ENCODE data around the gene SLC35F1.

SLC35F1 gene

GRCh38 chr6:117928833-117929232, 21.8 kb downstream of the SLC35F1 start:
- no peak for ATAC-seq
- TF ChIP-seq ZFP30 (CRISPR knock-in tag; IDR thresholded peaks at IDR 0.05) = no peak
- TF ChIP-seq TCF4 (CRISPR knock-in tag; IDR thresholded peaks at IDR 0.05; ENCODE audit: borderline replicate concordance) = no peak
- no peak for TF ChIP-seq ESRRG (CRISPR knock-in tag; IDR thresholded peaks at IDR 0.05)
- TF ChIP-seq POU6F1 (CRISPR knock-in tag; IDR thresholded peaks at IDR 0.05; ENCODE audit: borderline replicate concordance, low read depth) = no peak
- no peak for TF ChIP-seq TOX (CRISPR knock-in tag; IDR thresholded peaks at IDR 0.05; ENCODE audit: borderline replicate concordance)
- no peak for TF ChIP-seq GLIS3 (CRISPR knock-in tag; IDR thresholded peaks at IDR 0.05)
- TF ChIP-seq CSDC2 (CRISPR knock-in tag; IDR thresholded peaks at IDR 0.05) = no peak

- ATAC-seq = no peak
- no peak for TF ChIP-seq OSR1 (CRISPR knock-in tag; IDR thresholded peaks at IDR 0.05)
- no peak for TF ChIP-seq TOX (CRISPR knock-in tag; IDR thresholded peaks at IDR 0.05; ENCODE audit: borderline replicate concordance)
- no peak for TF ChIP-seq GLIS3 (CRISPR knock-in tag; IDR thresholded peaks at IDR 0.05)
- no peak for TF ChIP-seq ESRRG (CRISPR knock-in tag; IDR thresholded peaks at IDR 0.05)
- TF ChIP-seq TSHZ2 (CRISPR knock-in tag; IDR thresholded peaks at IDR 0.05) = no peak
- TF ChIP-seq ZC3H10 (CRISPR knock-in tag; IDR thresholded peaks at IDR 0.05) = no peak
- TF ChIP-seq POU6F1 (CRISPR knock-in tag; IDR thresholded peaks at IDR 0.05; ENCODE audit: borderline replicate concordance, low read depth) = no peak
- no peak for TF ChIP-seq BACH2 (CRISPR knock-in tag; IDR thresholded peaks at IDR 0.05; ENCODE audit: borderline replicate concordance)
- no peak for TF ChIP-seq ZNF70 (CRISPR knock-in tag; IDR thresholded peaks at IDR 0.05)
- TF ChIP-seq PATZ1 (CRISPR knock-in tag; IDR thresholded peaks at IDR 0.05; ENCODE audit: borderline replicate concordance) = no peak
- no peak for TF ChIP-seq ZNF565 (CRISPR knock-in tag; conservative IDR thresholded peaks at IDR 0.05; ENCODE audit: low read depth)
- TF ChIP-seq CSRNP3 (CRISPR knock-in tag; IDR thresholded peaks at IDR 0.05) = no peak
- no peak for TF ChIP-seq ZFP30 (CRISPR knock-in tag; IDR thresholded peaks at IDR 0.05)
- no peak for TF ChIP-seq CSDC2 (CRISPR knock-in tag; IDR thresholded peaks at IDR 0.05)
- no peak for TF ChIP-seq ZFP3 (CRISPR knock-in tag; IDR thresholded peaks at IDR 0.05)
- TF ChIP-seq SNAI2 (CRISPR knock-in tag; IDR thresholded peaks at IDR 0.05) = no peak
- no peak for TF ChIP-seq ISL1 (CRISPR knock-in tag; IDR thresholded peaks at IDR 0.05)
- no peak for TF ChIP-seq TCF4 (CRISPR knock-in tag; IDR thresholded peaks at IDR 0.05; ENCODE audit: borderline replicate concordance)
- TF ChIP-seq CREB5 (CRISPR knock-in tag; IDR thresholded peaks at IDR 0.05; ENCODE audit: low read depth) = no peak
These were observed 22.4 kb downstream of the SLC35F1 start for GRCh38 chr6:117929501-117929900.

- no peak for ATAC-seq
- TF ChIP-seq PATZ1 (CRISPR knock-in tag; IDR thresholded peaks at IDR 0.05; ENCODE audit: borderline replicate concordance) (no peak), ISL1 (CRISPR knock-in tag; IDR thresholded peaks at IDR 0.05) (no peak), CREB5 (CRISPR knock-in tag; IDR thresholded peaks at IDR 0.05; ENCODE audit: low read depth) (no peak), ZNF565 (CRISPR knock-in tag; conservative IDR thresholded peaks at IDR 0.05; ENCODE audit: low read depth) (no peak), ZC3H10 (CRISPR knock-in tag; IDR thresholded peaks at IDR 0.05) (no peak), ZFP30 (CRISPR knock-in tag; IDR thresholded peaks at IDR 0.05) (no peak), ZFP3 (CRISPR knock-in tag; IDR thresholded peaks at IDR 0.05) (no peak), GLIS3 (CRISPR knock-in tag; IDR thresholded peaks at IDR 0.05) (no peak), RARB (CRISPR knock-in tag; IDR thresholded peaks at IDR 0.05) (no peak), ZNF70 (CRISPR knock-in tag; IDR thresholded peaks at IDR 0.05) (no peak), ESRRG (CRISPR knock-in tag; IDR thresholded peaks at IDR 0.05) (no peak), SNAI2 (CRISPR knock-in tag; IDR thresholded peaks at IDR 0.05) (no peak), OSR1 (CRISPR knock-in tag; IDR thresholded peaks at IDR 0.05) (no peak), TOX (CRISPR knock-in tag; IDR thresholded peaks at IDR 0.05; ENCODE audit: borderline replicate concordance) (no peak), CSDC2 (CRISPR knock-in tag; IDR thresholded peaks at IDR 0.05) (no peak), ZNF8 (CRISPR knock-in tag; IDR thresholded peaks at IDR 0.05) (no peak), BACH2 (CRISPR knock-in tag; IDR thresholded peaks at IDR 0.05; ENCODE audit: borderline replicate concordance) (no peak), PPARA (CRISPR knock-in tag; IDR thresholded peaks at IDR 0.05; ENCODE audit: borderline replicate concordance) (no peak)
These were observed 23.6 kb downstream of the SLC35F1 start for GRCh38 chr6:117930645-117931044.
